ENCODE measurements around the gene IDI2. TPM values are rescaled to one million over a fixed set of nuclear protein-coding genes. Genes with fewer than 3 reads are reported as not detected.

The IDI2 gene
- total RNA-seq, 1 experiment from 2014 or later: not detected

DNA sequence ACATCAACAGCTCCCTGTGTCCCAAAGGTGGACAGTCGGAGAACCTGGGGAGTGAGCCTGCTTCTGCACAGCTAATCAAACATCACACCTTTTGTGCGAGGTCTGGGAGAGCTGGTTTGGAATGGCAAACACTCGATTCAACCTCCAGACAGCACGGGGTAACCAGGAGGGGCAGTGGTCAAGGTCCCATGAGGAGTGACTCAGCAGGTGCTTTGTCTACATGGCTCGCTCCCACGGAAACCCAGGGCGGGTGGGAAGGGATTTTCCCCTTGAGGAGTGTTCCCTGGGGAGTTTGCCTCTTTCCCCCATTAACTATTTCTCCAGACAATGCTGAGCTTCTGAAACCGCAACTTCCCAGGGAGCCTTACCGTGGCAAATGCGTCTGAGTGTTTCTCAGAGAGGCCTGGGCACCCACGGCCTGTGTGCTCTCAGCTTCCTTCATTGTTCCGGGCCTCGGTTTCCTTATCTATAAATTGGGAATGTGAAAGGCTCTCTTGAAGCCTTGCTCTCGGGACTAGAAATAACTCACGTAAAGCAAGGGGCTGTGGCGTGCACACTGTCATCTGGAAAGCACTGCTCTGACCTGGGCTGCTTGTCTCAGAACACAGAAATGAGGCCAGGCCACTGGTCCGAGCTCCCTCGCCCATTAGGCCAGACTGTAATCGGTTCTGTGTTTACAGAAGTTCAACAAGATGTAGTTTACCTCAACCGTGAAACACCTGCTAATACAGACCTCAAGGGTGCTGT is 51.4 kb downstream of the IDI2 start:
- Histone ChIP-seq H3K4me3 (replicated peaks in 1 of 2; ENCODE audit: low read depth in 1 of 2, low read length in 2 of 2) (no peak overlapping the region), H3K9ac (ENCODE audit: low read length) (no peak overlapping the region), H3K4me2 (ENCODE audit: low read length) (no peak overlapping the region), H3K27ac (ENCODE audit: low read depth, low read length) (no peak overlapping the region), H3K27me3 (ENCODE audit: insufficient read depth, low read length) (no peaks in the 10 kb centered on the region; the same call in 1 of the 2 replicates), H4K20me1 (ENCODE audit: insufficient read depth) (no peaks in the 10 kb centered on the region), H2AFZ (ENCODE audit: low read depth, low read length, poor library complexity, severe bottlenecking) (no peak overlapping the region), H3K36me3 (ENCODE audit: control insufficient read depth in 1 of 2, insufficient read depth in 2 of 2, low read length in 2 of 2) (no peaks in the 10 kb centered on the region; a peak in 1 of 4 replicates), H3K9me3 (ENCODE audit: control insufficient read depth in 1 of 2, insufficient read depth in 1 of 2, low read depth in 1 of 2, low read length in 2 of 2) (peaks cover 6 to 7% of the 10 kb centered on the region in 2 experiments; a peak in 2 of 4 replicates), H3K79me2 (ENCODE audit: insufficient read depth, low read length) (no peaks in the 10 kb centered on the region), H3K4me1 (ENCODE audit: control insufficient read depth in 1 of 2, insufficient read depth in 2 of 2, low read length in 2 of 2) (no peaks in the 10 kb centered on the region), H3K9me2 (ENCODE audit: insufficient read depth) (no peaks in the 10 kb centered on the region)
- no TSS peak for BruUV-seq (replicated peaks)
- ChIA-PET POLR2A (no interaction called here), CTCF (no interaction called here), RAD21 (ENCODE audit: low non-redundant PET in 1 of 2, low total read pairs in 2 of 2, uncharacterized antibody in 2 of 2, unreplicated experiment in 2 of 2) (no interaction called here)
- intact Hi-C loops (cut with micrococcal nuclease): no loop called here
- DNase-seq (ENCODE audit: low read depth, low spot score) (no peak), ATAC-seq (no peak)
- TF ChIP-seq EGR1 (IDR thresholded peaks at IDR 0.05; ENCODE audit: low read depth) (no peak), CEBPB (IDR thresholded peaks at IDR 0.05; ENCODE audit: low read depth) (no peak), TCF7L2 (IDR thresholded peaks at IDR 0.05; ENCODE audit: borderline replicate concordance, extremely low read depth, insufficient read depth, insufficient read length) (no peak), ELF1 (IDR thresholded peaks at IDR 0.05; ENCODE audit: borderline replicate concordance, low read depth) (no peak), POLR2A (IDR thresholded peaks at IDR 0.05; ENCODE audit: borderline replicate concordance, extremely low read depth, insufficient read depth, insufficient read length) (no peak)

DNA sequence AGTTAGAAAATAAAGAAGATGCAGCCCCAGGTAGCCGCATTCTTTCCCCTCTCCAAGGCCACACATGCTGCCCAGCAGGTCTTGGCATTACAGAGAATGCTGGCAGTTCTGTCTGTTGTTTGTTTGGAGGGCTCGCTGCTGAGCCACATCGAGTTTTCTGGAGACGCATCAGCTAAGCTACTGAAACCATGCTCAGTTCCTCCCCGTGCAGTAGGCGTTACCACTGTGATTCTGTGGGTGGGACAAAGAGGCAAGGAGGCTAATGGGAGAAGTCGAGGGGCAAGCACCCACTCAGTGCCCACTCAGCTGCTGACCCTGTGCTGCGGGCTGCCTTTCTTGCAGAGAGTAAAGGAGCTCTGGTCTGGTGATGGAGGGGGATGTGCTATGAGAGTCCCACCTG is 52.9 kb downstream of the IDI2 start:
- RAD21 ChIA-PET (ENCODE audit: low non-redundant PET in 1 of 2, low total read pairs in 2 of 2, uncharacterized antibody in 2 of 2, unreplicated experiment in 2 of 2): no interaction called here
- Histone ChIP-seq H3K4me1 (ENCODE audit: control insufficient read depth in 1 of 2, insufficient read depth in 2 of 2, low read length in 2 of 2) (no peaks in the 10 kb centered on the region), H3K9me2 (ENCODE audit: insufficient read depth) (no peaks in the 10 kb centered on the region), H3K9me3 (ENCODE audit: control insufficient read depth in 1 of 2, insufficient read depth in 1 of 2, low read depth in 1 of 2, low read length in 2 of 2) (no peaks in the 10 kb centered on the region; a peak in 1 of 4 replicates), H4K20me1 (ENCODE audit: insufficient read depth) (no peaks in the 10 kb centered on the region), H3K4me2 (ENCODE audit: low read length) (no peak overlapping the region), H3K36me3 (ENCODE audit: control insufficient read depth in 1 of 2, insufficient read depth in 2 of 2, low read length in 2 of 2) (no peaks in the 10 kb centered on the region), H3K79me2 (ENCODE audit: insufficient read depth, low read length) (no peaks in the 10 kb centered on the region), H3K4me3 (replicated peaks in 1 of 2; ENCODE audit: low read depth in 1 of 2, low read length in 2 of 2) (no peak overlapping the region), H3K27me3 (ENCODE audit: insufficient read depth, low read length) (no peaks in the 10 kb centered on the region; the same call in 1 of the 2 replicates), H3K27ac (ENCODE audit: low read depth, low read length) (no peak overlapping the region), H3K9ac (ENCODE audit: low read length) (no peak overlapping the region), H2AFZ (ENCODE audit: low read depth, low read length, poor library complexity, severe bottlenecking) (no peak overlapping the region)
- TF ChIP-seq EGR1 (IDR thresholded peaks at IDR 0.05; ENCODE audit: low read depth) (no peak), SP1 (IDR thresholded peaks at IDR 0.05; ENCODE audit: low read depth) (no peak), EZH2phosphoT487 (IDR thresholded peaks at IDR 0.05; ENCODE audit: borderline replicate concordance) (no peak), SIN3A (IDR thresholded peaks at IDR 0.05; ENCODE audit: low read depth) (no peak), SRF (IDR thresholded peaks at IDR 0.05; ENCODE audit: low read depth) (no peak), JUND (IDR thresholded peaks at IDR 0.05) (no peak), POLR2A (IDR thresholded peaks at IDR 0.05; ENCODE audit: borderline replicate concordance, extremely low read depth, insufficient read depth, insufficient read length) (no peak), CBX3 (IDR thresholded peaks at IDR 0.05; ENCODE audit: low read depth) (no peak), CEBPB (IDR thresholded peaks at IDR 0.05; ENCODE audit: low read depth) (no peak), ZFX (IDR thresholded peaks at IDR 0.05) (no peak)
- TF ChIP-seq, protein P1, sequence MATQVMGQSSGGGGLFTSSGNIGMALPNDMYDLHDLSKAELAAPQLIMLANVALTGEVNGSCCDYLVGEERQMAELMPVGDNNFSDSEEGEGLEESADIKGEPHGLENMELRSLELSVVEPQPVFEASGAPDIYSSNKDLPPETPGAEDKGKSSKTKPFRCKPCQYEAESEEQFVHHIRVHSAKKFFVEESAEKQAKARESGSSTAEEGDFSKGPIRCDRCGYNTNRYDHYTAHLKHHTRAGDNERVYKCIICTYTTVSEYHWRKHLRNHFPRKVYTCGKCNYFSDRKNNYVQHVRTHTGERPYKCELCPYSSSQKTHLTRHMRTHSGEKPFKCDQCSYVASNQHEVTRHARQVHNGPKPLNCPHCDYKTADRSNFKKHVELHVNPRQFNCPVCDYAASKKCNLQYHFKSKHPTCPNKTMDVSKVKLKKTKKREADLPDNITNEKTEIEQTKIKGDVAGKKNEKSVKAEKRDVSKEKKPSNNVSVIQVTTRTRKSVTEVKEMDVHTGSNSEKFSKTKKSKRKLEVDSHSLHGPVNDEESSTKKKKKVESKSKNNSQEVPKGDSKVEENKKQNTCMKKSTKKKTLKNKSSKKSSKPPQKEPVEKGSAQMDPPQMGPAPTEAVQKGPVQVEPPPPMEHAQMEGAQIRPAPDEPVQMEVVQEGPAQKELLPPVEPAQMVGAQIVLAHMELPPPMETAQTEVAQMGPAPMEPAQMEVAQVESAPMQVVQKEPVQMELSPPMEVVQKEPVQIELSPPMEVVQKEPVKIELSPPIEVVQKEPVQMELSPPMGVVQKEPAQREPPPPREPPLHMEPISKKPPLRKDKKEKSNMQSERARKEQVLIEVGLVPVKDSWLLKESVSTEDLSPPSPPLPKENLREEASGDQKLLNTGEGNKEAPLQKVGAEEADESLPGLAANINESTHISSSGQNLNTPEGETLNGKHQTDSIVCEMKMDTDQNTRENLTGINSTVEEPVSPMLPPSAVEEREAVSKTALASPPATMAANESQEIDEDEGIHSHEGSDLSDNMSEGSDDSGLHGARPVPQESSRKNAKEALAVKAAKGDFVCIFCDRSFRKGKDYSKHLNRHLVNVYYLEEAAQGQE (IDR thresholded peaks at IDR 0.05; ENCODE audit: low read depth): no peak
- TF ChIP-seq, protein P2, sequence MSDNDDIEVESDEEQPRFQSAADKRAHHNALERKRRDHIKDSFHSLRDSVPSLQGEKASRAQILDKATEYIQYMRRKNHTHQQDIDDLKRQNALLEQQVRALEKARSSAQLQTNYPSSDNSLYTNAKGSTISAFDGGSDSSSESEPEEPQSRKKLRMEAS (IDR thresholded peaks at IDR 0.05): no peak
- BruUV-seq (replicated peaks): no TSS peak
- CTCF ChIA-PET: no interaction called here
- ATAC-seq: no peak
- intact Hi-C loops (cut with micrococcal nuclease): no loop called here
- POLR2A ChIA-PET: no interaction called here
- DNase-seq (ENCODE audit: low read depth, low spot score): no peak
